ENCODE measurements around the gene GNL1. TPM values are rescaled to one million over a fixed set of nuclear protein-coding genes. Genes with fewer than 3 reads are reported as not detected.

GNL1 gene, protein sequence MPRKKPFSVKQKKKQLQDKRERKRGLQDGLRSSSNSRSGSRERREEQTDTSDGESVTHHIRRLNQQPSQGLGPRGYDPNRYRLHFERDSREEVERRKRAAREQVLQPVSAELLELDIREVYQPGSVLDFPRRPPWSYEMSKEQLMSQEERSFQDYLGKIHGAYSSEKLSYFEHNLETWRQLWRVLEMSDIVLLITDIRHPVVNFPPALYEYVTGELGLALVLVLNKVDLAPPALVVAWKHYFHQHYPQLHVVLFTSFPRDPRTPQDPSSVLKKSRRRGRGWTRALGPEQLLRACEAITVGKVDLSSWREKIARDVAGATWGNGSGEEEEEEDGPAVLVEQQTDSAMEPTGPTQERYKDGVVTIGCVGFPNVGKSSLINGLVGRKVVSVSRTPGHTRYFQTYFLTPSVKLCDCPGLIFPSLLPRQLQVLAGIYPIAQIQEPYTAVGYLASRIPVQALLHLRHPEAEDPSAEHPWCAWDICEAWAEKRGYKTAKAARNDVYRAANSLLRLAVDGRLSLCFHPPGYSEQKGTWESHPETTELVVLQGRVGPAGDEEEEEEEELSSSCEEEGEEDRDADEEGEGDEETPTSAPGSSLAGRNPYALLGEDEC
- 100 to 1,000 TPM in 2 of 4 donors, 10 to 100 TPM in 1, 1 to 10 TPM in 1; 7.2 to 150 (median 79.5) TPM for total RNA-seq

DNA sequence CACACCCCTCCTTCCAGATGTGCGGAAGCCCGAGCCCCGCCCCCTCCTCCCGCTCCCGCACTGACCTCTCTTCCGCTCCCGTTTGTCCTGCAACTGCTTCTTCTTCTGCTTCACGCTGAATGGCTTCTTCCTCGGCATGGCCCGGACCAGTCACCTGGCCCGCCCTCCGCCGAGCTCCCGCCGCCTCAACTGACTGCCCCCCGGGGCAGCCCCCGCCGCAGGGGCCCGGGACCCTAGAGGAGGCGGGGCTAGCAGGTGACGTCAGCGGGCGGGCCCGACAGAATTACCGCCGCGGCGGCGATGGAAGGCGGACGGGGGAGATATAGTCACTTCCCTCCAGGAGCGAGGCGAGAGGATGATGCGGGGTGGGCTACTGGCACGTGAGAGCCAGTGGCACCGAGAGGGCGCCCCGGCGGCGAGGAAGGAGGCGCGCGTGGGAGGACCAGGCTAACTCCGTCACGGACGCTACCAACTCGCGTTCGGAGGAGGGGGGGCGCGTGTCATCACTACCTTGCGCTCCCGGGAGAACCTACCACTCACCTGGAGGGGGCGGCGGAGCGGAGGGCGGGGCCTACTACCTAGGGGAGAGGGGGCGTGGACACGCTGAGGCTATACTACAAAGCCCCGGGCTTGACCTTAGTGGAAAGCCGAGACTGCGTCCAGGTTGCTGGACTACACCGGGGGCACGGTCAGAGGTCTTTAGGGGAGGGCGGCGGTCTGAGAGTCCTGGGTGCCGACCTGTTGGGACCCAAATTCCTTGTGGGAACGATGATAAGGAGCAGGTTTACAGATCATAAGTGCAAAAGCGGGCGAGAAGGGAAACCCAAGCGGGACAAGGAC is at the start of gene GNL1:
TSS of gene GNL1 (minus strand) at position 424 of the 840 bp plus-strand sequence. CDS start at position 138, 286 bp downstream.
- H3K36me3 ChIP-seq = no peaks in the 10 kb centered on the region
- H3K9me3 ChIP-seq = no peaks in the 10 kb centered on the region
- H3K27ac ChIP-seq = peak within 1 kb of the TSS; percentile 97 to 98
- H3K4me3 ChIP-seq = peak within 1 kb of the TSS; percentile 71 to 73
- intact Hi-C loops (cut with DNase I; ENCODE audit: low total_unique reads) = no loop called here
- H3K27me3 ChIP-seq = no peaks in the 10 kb centered on the region
- peaks cover 4 to 5% of the 10 kb centered on the region in 2 donors for H3K4me1 ChIP-seq
- peak; percentile 92 to 95 for DNase-seq
- TF ChIP-seq, protein P1, sequence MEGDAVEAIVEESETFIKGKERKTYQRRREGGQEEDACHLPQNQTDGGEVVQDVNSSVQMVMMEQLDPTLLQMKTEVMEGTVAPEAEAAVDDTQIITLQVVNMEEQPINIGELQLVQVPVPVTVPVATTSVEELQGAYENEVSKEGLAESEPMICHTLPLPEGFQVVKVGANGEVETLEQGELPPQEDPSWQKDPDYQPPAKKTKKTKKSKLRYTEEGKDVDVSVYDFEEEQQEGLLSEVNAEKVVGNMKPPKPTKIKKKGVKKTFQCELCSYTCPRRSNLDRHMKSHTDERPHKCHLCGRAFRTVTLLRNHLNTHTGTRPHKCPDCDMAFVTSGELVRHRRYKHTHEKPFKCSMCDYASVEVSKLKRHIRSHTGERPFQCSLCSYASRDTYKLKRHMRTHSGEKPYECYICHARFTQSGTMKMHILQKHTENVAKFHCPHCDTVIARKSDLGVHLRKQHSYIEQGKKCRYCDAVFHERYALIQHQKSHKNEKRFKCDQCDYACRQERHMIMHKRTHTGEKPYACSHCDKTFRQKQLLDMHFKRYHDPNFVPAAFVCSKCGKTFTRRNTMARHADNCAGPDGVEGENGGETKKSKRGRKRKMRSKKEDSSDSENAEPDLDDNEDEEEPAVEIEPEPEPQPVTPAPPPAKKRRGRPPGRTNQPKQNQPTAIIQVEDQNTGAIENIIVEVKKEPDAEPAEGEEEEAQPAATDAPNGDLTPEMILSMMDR (IDR thresholded peaks at IDR 0.05) = no peak
- TF ChIP-seq POLR2A (IDR thresholded peaks at IDR 0.05) = peak; percentile 20 to 75

DNA sequence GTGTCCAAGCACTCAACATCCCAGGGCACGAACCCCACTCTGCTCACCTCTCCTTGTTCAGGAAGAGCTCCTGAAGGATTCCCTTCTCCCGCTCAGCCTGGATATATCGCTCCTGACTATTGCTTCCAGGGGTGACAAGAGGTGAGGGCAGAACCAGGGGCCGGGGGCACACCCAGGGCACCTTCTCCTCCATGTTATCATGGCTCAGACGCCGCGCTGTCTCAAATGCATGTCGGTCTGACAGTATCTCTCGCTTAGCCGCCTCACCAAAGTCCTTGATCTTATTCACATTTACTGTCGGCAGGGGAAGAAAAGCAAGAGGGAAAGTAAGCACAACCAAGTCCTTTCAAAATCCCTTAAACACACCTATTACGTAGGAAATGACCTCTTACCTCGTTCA is 47.7 kb upstream of the GNL1 start:
- intact Hi-C loops (cut with DNase I; ENCODE audit: low total_unique reads) = no loop called here
- H3K4me1 ChIP-seq = no peaks in the 10 kb centered on the region
- no peak for DNase-seq
- no peaks in the 10 kb centered on the region for H3K27me3 ChIP-seq
- H3K9me3 ChIP-seq = no peaks in the 10 kb centered on the region
- H3K36me3 ChIP-seq = no peaks in the 10 kb centered on the region
- H3K27ac ChIP-seq = no peak overlapping the region
- no peak for TF ChIP-seq POLR2A (IDR thresholded peaks at IDR 0.05)
- TF ChIP-seq, protein P1 (IDR thresholded peaks at IDR 0.05) = no peak
- no peak overlapping the region for H3K4me3 ChIP-seq

DNA sequence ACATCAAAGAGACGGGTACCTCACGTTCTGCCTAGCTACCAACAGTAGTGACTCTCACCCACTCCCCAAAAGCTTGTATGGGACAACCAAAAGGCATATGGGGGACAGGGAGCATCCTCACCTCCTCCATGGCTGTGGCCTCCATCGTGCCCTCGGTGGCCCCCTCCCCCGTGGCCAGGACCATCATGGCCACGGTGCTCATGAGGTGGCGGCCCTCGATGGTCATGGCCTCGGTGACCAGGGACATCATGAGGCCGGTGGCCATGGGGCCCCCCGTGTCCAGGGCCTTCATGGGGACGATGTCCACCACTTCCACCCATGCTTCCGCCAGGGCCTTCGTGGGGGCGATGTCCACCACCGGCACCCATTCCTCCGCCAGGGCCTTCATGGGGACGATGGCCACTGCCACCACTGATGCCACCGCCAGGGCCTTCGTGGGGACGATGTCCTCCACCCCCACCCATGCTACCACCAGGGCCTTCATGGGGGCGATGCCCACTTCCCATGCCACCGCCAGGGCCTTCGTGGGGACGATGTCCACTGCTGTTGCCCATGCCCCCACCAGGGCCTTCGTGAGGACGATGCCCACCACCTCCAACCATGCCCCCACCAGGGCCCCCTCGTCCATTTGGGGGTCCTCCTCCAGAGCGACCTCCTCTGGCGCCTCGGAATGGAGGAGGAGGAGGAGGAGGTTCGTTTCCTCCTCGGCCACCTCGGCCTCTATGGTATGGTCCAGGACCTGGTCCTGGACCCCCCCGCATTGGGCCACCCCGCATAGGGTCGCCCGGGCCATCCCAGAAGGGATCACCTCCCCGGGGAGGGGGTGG is 45.7 kb upstream of the GNL1 start:
- Histone ChIP-seq H3K27me3 (no peaks in the 10 kb centered on the region), H3K9me3 (no peaks in the 10 kb centered on the region), H3K36me3 (no peaks in the 10 kb centered on the region), H3K4me1 (no peaks in the 10 kb centered on the region), H3K27ac (no peak overlapping the region), H3K4me3 (no peak overlapping the region)
- DNase-seq = no peak
- intact Hi-C loops (cut with DNase I; ENCODE audit: low total_unique reads) = no loop called here
- TF ChIP-seq, protein P1 (IDR thresholded peaks at IDR 0.05) = no peak
- no peak for TF ChIP-seq POLR2A (IDR thresholded peaks at IDR 0.05)

DNA sequence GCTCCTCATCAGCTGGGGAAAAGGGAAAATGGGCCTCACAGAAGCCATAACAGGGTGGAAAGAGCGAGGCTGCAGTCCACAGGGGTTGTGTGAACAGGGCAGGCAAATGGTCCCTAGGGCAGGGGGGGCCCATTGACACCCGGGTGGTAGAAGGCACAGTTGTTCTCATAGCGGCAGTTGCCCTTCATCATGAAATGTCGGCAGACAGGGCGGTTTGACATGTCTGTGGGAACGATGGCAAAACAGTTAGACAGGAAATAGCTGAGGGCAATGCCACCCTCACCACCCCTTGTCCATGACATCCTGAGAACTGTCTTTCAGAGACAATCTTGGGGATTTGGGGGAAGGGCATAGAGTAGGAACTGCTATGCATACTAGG is 45.1 kb upstream of the GNL1 start:
- no peak overlapping the region for H3K4me3 ChIP-seq
- no peak for DNase-seq
- intact Hi-C loops (cut with DNase I; ENCODE audit: low total_unique reads) = no loop called here
- no peaks in the 10 kb centered on the region for H3K9me3 ChIP-seq
- H3K27ac ChIP-seq = no peak overlapping the region
- H3K36me3 ChIP-seq = no peaks in the 10 kb centered on the region
- no peaks in the 10 kb centered on the region for H3K27me3 ChIP-seq
- H3K4me1 ChIP-seq = no peaks in the 10 kb centered on the region
- TF ChIP-seq, protein P1 (IDR thresholded peaks at IDR 0.05) = no peak
- no peak for TF ChIP-seq POLR2A (IDR thresholded peaks at IDR 0.05)

All from uterus (tissue), 4 donors.